OCI-M2 (cell line): ENCODE results near the gene AGFG1.
"Not testable (repeated sequence)": the region's sequence is repeated elsewhere in the genome, so short reads cannot be mapped to it uniquely, and the experiment has no call there.

Experiments
- DNase-seq: peaks from one replicate; lab custom pipeline; 2025; ENCODE audit not compliant: unreplicated experiment; lab: John Stamatoyannopoulos, UW

The AGFG1 gene

GRCh38 chr2:227534714-227535113 lies 62.8 kb downstream of the AGFG1 start:
- no peak for DNase-seq

- no peak for DNase-seq
Measured at GRCh38 chr2:227536445-227536844, 64.5 kb downstream of the AGFG1 start.

- no peak for DNase-seq
Measured at GRCh38 chr2:227539465-227539956, 67.6 kb downstream of the AGFG1 start.

GRCh38 chr2:227540352-227540751 lies 68.4 kb downstream of the AGFG1 start:
- not testable (repeated sequence) for DNase-seq

GRCh38 chr2:227545990-227546389 lies 74.0 kb downstream of the AGFG1 start:
- DNase-seq: no peak

GRCh38 chr2:227551836-227552235 lies 79.9 kb downstream of the AGFG1 start:
- DNase-seq: no peak

- DNase-seq: no peak
Measured at GRCh38 chr2:227562581-227562980, 90.6 kb downstream of the AGFG1 start.

GRCh38 chr2:227565080-227565479 lies 93.1 kb downstream of the AGFG1 start:
- no peak for DNase-seq

GRCh38 chr2:227566012-227566411 lies 94.1 kb downstream of the AGFG1 start:
- DNase-seq: no peak

- DNase-seq: no peak
Measured at GRCh38 chr2:227568852-227569169, 96.9 kb downstream of the AGFG1 start.

- DNase-seq: no peak
Measured at GRCh38 chr2:227570615-227571014, 98.7 kb downstream of the AGFG1 start.

GRCh38 chr2:227576110-227576509 lies 104.2 kb downstream of the AGFG1 start:
- DNase-seq: no peak

GRCh38 chr2:227576812-227577211 lies 104.9 kb downstream of the AGFG1 start:
- DNase-seq: no peak

GRCh38 chr2:227577555-227577954 lies 105.6 kb downstream of the AGFG1 start:
- no peak for DNase-seq

- no peak for DNase-seq
Measured at GRCh38 chr2:227578642-227579041, 106.7 kb downstream of the AGFG1 start.

GRCh38 chr2:227579791-227580190 lies 107.8 kb downstream of the AGFG1 start:
- no peak for DNase-seq

GRCh38 chr2:227582369-227582768 lies 110.4 kb downstream of the AGFG1 start:
- DNase-seq: no peak

GRCh38 chr2:227592694-227593387 lies 120.9 kb downstream of the AGFG1 start:
- no peak for DNase-seq

- DNase-seq: no peak
Measured at GRCh38 chr2:227595797-227596196, 123.8 kb downstream of the AGFG1 start.

- no peak for DNase-seq
Measured at GRCh38 chr2:227597036-227597435, 125.1 kb downstream of the AGFG1 start.

- DNase-seq: no peak
Measured at GRCh38 chr2:227597998-227598397, 126.0 kb downstream of the AGFG1 start.

GRCh38 chr2:227598835-227599503 lies 127.0 kb downstream of the AGFG1 start, which contains the start of gene SCYGR2:
Gene SCYGR2 (plus strand): TSS chr2:227598893. CDS start chr2:227598893, 0 bp downstream.
- not testable (repeated sequence) for DNase-seq

- DNase-seq: no peak
Measured at GRCh38 chr2:227602358-227602757, 130.4 kb downstream of the AGFG1 start.
